HG03469 (cell line): ENCODE results near the gene LRRC3C.
"Not testable (repeated sequence)": the region's sequence is repeated elsewhere in the genome, so short reads cannot be mapped to it uniquely, and the experiment has no call there.

Experiments used
- ATAC-seq: cut with Tn5 transposase; IDR thresholded peaks from one replicate; pipeline ENCODE4 v1.9.1; 2021; ENCODE audit warnings: mild to moderate bottlenecking, moderate library complexity, moderate number of reproducible peaks; ENCODE audit not compliant: unreplicated experiment

Gene LRRC3C

GRCh38 chr17:39946551-39947330 is 19.2 kb downstream of the LRRC3C start:
- ATAC-seq: no peak

GRCh38 chr17:39948489-39948828 is 20.9 kb downstream of the LRRC3C start:
- ATAC-seq: not testable (repeated sequence)

DNA sequence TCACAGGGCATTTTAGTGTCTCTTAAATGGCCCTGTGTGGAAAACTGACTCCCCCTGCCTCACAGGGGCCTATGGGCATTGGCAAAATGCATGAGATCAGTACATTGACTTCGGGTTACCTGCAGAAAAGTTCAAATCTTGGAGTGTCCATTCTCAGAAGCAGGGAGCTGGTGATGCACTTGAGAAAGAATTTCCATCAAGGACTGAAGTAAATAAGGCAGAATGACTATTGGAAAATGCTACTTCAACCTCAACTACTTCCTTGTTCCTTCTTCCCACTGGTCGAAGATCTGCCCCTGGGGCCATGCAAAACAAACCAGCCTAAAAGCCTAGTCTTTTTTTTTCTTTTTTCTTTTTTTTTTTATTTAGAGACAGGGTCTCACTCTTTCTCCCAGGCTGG is 21.5 kb downstream of the LRRC3C start:
- no peak for ATAC-seq

DNA sequence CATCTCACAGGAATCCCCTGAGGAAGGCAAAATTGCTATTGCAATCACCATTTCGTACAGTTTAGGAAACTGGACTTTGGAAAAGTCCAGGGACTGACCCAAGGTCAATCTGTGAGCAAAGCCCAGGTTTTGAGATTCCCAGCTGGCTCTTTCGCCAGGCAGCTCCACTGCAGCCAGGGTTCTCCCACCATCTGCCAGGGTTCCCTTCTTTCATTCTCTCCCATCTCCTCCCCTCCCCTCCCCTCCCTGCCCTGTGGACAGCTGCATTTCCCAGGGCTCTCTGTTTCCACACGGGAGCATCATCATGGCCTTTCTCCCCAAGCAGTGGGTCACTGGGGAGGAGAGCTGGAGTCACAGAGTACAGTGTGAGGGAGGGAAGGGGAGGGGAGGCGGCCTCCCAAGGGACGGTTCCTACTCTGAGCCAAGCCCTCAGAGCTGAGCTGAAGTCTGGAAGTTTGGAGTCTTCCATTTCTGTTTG is 23.4 kb downstream of the LRRC3C start:
- ATAC-seq: no peak

- no peak for ATAC-seq
These were observed 24.6 kb downstream of the LRRC3C start for GRCh38 chr17:39951924-39952679.

DNA sequence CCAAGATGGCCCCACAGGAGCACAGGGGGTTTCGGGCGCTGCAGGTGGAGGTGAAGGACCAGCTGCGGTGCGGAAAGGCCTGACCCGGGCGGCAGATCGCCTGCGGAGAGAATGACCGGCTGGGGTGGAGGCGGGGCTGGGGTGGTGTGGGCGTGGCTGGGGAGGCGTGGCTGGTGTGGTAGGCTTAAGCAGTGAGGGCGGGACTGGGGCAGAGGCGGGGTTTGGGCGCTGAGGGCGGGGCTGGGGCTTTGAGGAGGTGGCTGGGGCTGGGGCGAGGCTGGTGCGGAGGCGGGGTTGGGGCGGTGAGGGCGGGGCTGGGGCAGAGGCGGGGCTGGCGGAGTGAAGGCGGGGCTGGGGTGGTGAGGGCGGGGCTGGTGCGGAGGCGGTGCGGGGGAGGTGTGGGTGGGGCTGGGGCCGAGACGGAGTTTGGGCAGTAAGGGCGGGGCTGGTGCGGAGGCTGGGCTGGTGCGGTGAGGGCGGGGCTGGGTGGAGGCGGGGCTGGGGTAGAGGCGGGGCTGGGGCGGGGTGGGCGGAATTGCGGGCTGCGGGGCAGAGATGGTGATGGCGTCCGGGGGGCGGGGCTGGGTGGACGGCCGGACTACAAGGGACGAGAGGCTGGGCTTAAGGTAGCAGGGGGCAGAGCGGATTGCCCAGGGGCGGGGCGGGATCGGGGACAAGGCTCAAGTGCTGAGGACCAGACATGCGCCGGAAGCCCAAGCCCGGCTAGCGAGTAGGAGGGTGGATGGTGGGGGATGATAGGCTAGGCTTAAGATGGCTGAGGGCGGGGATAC is 25.3 kb downstream of the LRRC3C start:
- ATAC-seq: no peak

GRCh38 chr17:39953471-39953888 is 25.9 kb downstream of the LRRC3C start:
- ATAC-seq: no peak

DNA sequence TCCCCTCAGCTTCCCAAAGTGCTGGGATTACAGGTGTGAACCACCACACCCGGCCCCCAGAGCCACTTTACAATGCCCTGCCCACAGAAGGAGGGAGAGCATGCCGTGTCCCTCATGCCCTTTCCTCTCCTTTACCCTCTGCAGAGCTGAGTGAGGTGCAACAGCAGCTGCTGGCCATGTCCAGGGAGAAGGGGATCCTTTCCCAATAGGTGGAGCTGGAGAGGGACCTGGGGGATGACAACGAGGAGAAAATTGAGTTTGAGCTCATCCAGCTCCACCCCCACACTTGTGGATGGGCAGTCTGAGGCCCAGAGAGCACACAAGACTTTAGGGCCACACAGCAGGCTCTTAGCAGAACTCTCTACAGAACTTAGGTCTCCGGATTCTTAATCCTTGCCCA is 27.3 kb downstream of the LRRC3C start:
- no peak for ATAC-seq

GRCh38 chr17:39955726-39956225 is 28.2 kb downstream of the LRRC3C start:
- no peak for ATAC-seq

DNA sequence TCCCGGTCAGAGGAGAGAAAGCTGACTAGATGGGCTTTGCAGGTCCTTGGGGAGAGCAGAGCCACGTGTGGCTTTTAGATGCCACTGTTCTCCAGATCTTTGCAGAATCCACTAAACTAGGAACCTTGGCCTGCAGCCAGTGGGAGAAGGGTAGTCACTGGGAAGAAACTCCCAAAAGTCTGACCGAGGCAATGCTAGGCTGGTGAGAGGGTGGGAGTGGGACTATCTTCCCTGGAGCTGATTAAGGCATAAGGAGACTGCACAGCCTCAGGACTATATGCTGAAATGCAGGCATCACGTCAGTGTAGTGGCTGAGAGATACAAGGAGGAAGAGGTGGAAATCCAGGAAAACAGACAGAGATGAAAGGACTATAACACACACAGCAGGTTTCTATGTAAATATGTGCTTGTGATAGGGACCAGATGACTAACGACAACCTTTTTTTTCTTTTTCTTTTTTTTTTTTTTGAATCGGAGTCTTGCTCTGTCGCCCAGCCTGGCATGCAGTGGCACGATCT is 33.1 kb downstream of the LRRC3C start:
- ATAC-seq: no peak

- no peak for ATAC-seq
These were observed 35.2 kb downstream of the LRRC3C start, which contains the start of gene GSDMA for GRCh38 chr17:39962642-39963220. Gene GSDMA (plus strand): TSS chr17:39963004. CDS start chr17:39965688, 2,684 bp downstream.

GRCh38 chr17:39963829-39964228 is 36.3 kb downstream of the LRRC3C start:
- ATAC-seq: no peak

DNA sequence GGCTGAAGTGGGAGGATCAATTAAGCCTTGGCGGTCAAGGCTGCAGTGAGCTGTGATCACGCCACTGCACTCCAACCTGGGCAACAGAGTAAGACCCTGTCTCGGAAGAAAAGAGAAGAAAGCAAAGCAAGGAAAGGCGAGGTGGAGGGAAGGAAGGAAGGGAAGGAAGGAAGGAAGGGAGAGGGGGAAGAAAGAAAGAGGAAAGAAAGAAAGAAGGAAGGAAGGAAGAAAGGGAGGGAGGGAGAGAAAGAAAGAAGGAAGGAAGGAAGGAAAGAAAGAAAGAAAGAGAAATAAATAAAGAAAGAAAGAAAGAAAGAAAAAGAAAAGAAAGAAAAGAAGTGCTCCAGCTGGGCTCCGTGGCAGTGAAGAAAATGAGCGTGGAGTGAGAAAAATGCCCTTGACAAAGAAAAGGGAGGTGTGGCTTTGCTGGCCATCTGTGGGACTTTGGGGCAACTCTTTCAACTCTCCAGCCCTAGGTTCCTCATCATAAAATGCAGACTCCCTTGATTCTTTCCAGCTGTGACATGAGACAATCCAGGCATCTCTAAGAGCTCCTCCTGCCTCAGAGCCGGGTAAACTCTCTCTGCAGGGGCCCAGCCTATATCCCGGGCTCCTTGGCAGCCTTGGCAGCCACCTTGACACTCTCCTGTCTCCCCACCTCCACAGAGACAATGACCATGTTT is 37.6 kb downstream of the LRRC3C start:
- ATAC-seq: no peak

DNA sequence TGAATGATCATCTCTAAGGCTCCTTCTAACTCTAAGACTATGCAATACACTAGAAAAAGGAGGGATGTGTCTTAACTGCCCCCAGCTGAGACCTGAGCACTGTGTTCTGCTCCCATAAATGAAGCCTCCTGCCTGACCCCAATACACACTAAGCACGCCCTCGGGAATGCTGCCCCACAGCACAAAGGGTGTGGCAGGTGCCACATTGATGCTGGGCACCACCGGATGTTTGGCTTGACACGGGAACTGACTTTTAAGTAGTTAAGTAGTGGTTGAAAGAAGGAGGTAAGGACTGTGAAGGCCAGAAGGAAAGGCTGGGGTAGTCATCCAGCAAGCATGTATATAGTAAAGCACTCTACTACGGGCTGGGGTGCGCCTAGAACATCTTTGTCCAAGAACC is 39.2 kb downstream of the LRRC3C start:
- no peak for ATAC-seq

DNA sequence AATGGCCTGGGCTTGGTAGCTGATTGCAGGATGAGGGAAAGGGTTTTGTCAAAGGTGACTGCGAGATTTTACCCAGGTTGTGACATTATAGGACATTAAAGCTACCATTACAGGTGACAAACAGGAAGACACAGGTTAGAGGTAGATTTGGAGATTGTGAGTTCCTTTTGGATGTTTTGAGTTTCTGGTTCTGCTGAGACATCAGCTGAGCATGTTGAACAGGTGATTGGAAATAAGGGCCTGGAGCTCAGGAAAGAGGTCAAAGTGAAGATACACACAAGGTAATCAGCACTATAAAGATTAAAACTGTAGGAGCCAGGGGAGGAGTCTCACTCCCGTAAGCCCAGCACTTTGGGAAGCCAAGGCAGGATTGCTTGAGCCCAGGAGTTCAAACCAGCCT is 41.2 kb downstream of the LRRC3C start:
- no peak for ATAC-seq

- no peak for ATAC-seq
These were observed 41.8 kb downstream of the LRRC3C start for GRCh38 chr17:39969375-39969774.

DNA sequence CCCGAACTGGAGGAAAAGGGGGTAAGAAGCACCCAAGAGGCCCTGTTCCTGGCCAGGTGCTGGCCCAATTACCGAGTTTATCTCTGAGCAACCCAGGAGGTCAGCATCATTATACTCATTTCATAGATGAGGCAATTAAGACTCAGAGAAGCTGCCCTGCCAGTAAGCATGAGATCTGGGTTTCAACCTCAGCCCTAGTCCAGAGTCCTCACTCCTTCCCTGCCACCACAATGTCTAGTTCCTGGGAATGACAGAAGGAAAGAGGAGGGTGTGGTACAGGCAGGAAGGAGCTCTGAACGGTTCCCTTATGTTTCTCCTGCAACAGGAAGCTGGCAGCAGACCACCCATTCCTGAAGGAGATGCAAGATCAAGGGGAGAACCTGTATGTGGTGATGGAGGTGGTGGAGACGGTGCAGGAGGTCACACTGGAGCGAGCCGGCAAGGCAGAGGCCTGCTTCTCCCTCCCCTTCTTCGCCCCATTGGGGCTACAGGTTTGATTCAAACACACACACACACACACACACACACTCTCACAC is 42.7 kb downstream of the LRRC3C start:
- ATAC-seq: no peak

DNA sequence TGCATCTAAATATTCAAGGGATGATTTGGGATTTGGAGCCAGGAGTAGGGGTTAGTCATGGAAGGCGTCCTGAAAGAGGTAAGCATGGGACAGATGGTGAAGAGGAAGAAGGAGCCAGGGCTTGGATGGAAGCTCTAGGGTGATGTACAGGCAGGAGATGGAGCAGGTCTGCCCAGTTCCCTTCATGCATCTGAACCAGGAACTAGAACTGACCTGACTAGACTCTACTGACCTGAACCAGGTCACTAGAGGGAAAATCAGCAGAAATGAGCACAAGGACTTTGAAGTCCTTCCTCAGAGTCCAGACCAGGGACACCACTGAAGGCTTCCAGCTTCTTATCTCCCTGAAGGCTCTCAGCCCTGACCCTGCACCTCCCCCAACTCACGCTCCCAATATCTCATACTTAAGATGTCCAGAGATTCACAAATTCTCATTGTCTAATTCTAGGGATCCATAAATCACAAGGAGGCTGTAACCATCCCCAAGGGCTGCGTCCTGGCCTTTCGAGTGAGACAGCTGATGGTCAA is 43.6 kb downstream of the LRRC3C start:
- ATAC-seq: no peak

DNA sequence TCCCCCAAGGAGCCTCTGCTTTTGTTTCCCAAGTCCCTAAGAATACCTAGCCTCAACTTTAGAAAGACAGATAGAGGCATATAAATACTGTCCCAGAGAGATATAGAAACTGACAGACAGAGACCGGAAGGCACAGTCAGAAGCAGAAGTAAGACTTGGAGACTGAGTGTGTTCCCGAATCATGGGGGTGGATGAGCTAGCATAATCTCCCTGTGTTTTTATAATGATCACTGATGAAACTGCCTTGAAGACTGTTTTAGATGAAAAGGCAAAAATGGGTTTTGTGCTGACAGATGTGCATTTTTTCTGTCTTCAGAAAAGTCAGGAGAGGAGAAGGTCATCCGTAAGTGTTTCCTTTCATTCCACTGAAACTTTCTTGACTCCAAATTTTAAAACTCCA is 44.7 kb downstream of the LRRC3C start:
- ATAC-seq: no peak
